HG03565 (cell line): Measurements from ENCODE around the gene GNL1.
"Not testable (repeated sequence)": the region's sequence is repeated elsewhere in the genome, so short reads cannot be mapped to it uniquely, and the experiment has no call there.

ENCODE experiments used
- ATAC-seq: cut with Tn5 transposase; IDR thresholded peaks from one replicate; pipeline ENCODE4 v1.9.1; 2021; ENCODE audit warnings: mild to moderate bottlenecking, moderate library complexity; ENCODE audit not compliant: unreplicated experiment

The GNL1 gene

GRCh38 chr6:30533460-30534294, 22.6 kb downstream of the GNL1 start:
- ATAC-seq = no peak

GRCh38 chr6:30530014-30530413, 26.3 kb downstream of the GNL1 start:
- no peak for ATAC-seq

GRCh38 chr6:30529349-30529875, 26.9 kb downstream of the GNL1 start:
- not testable (repeated sequence) for ATAC-seq

GRCh38 chr6:30526444-30526843, 29.8 kb downstream of the GNL1 start:
- ATAC-seq = not testable (repeated sequence)

- not testable (repeated sequence) for ATAC-seq
These were observed 34.3 kb downstream of the GNL1 start for GRCh38 chr6:30521952-30522351.

- ATAC-seq = not testable (repeated sequence)
These were observed 35.2 kb downstream of the GNL1 start for GRCh38 chr6:30521082-30521481.

GRCh38 chr6:30520522-30520921, 35.8 kb downstream of the GNL1 start:
- ATAC-seq = no peak

- not testable (repeated sequence) for ATAC-seq
These were observed 37.7 kb downstream of the GNL1 start for GRCh38 chr6:30518505-30519145.

- ATAC-seq = not testable (repeated sequence)
These were observed 38.4 kb downstream of the GNL1 start for GRCh38 chr6:30517767-30518504.

GRCh38 chr6:30516754-30517076, 39.6 kb downstream of the GNL1 start:
- not testable (repeated sequence) for ATAC-seq

GRCh38 chr6:30515944-30516753, 40.1 kb downstream of the GNL1 start:
- ATAC-seq = peak; percentile 64

GRCh38 chr6:30515106-30515505, 41.2 kb downstream of the GNL1 start:
- ATAC-seq = no peak

- ATAC-seq = no peak
These were observed 42.8 kb downstream of the GNL1 start for GRCh38 chr6:30513451-30513850.

- ATAC-seq = no peak
These were observed 45.1 kb downstream of the GNL1 start for GRCh38 chr6:30511169-30511546.

- no peak for ATAC-seq
These were observed 45.7 kb downstream of the GNL1 start for GRCh38 chr6:30510419-30511168.

- ATAC-seq = no peak
These were observed 47.2 kb downstream of the GNL1 start for GRCh38 chr6:30508890-30509736.

- ATAC-seq = no peak
These were observed 48.2 kb downstream of the GNL1 start for GRCh38 chr6:30507849-30508827.
